ENCODE measurements around the gene APOC3. TPM values are rescaled to one million over a fixed set of nuclear protein-coding genes. Genes with fewer than 3 reads are reported as not detected.

Gene APOC3
- total and polyA plus RNA-seq, 9 of the 15 experiments (the other 6 are each of a cell fraction or from before 2014, with no cell fraction given) = 1.1 TPM; not detected in 8

GRCh38 chr11:116851626-116852025 lies 21.9 kb downstream of the APOC3 start:
- Histone ChIP-seq H3K27me3 (ENCODE audit: control insufficient read depth in 2 of 2, insufficient read depth in 2 of 2, low read length in 2 of 2) (no peaks in the 10 kb centered on the region), H3K79me2 (ENCODE audit: control insufficient read depth, insufficient read depth, low read length) (no peaks in the 10 kb centered on the region), H3K4me1 (replicated peaks in 1 of 2; ENCODE audit: control insufficient read depth in 2 of 2, insufficient read depth in 2 of 2, low read length in 2 of 2) (peaks cover 0 to 14% of the 10 kb centered on the region in 2 experiments; a peak in 3 of 5 replicates), H4K20me1 (replicated peaks; ENCODE audit: control insufficient read depth, insufficient read depth, low read length) (no peaks in the 10 kb centered on the region), H3K9me1 (ENCODE audit: control insufficient read depth, insufficient read depth, low read length) (no peaks in the 10 kb centered on the region), H3K4me3 (no peak overlapping the region), H3K9ac (ENCODE audit: insufficient read depth in 1 of 2, low read depth in 2 of 2, low read length in 2 of 2) (no peak overlapping the region), H3K36me3 (ENCODE audit: control insufficient read depth, insufficient read depth, low read length) (peaks cover 42% of the 10 kb centered on the region; the same call in 2 of the 3 replicates), H3K27ac (ENCODE audit: extremely low read depth, low read depth, low read length) (no peak overlapping the region), H3K4me2 (ENCODE audit: insufficient read depth, low read length) (no peak overlapping the region), H2AFZ (ENCODE audit: low read depth, low read length) (no peak overlapping the region), H3K9me3 (replicated peaks; ENCODE audit: control insufficient read depth, insufficient read depth, low read depth, low read length) (no peaks in the 10 kb centered on the region)
- ChIA-PET POLR2A (interaction anchor here (0.7 to 1.3 kb wide), 4 partner anchors 9 to 247 kb away, joined by 3 to 4 read pairs (median 3); partner anchors contain the start of gene SIK3), CTCF (ENCODE audit: low intra/inter-chr PET ratio) (no interaction called here)
- DNase-seq (ENCODE audit: extremely low read depth in 1 of 4, low spot score in 3 of 4) = no peak
- ATAC-seq = no peak
- FAIRE-seq = no peak
- in situ Hi-C loops (cut with MboI) = no loop called here
- 93% methylated on average over 7 of the region's 7 CpGs for WGBS (ENCODE audit: insufficient coverage, low coverage, missing lambda C conversion rate)
- BruUV-seq (replicated peaks) = no TSS peak
- intact Hi-C loops (cut with micrococcal nuclease) = no loop called here
- TF ChIP-seq HES1 (IDR thresholded peaks at IDR 0.05; ENCODE audit: low read depth) = no peak
- no peak for TF ChIP-seq RBM25 (IDR thresholded peaks at IDR 0.05; ENCODE audit: low read depth, low read length, severe bottlenecking)
- no peak for TF ChIP-seq CHCHD3 (CRISPR knock-in tag; IDR thresholded peaks at IDR 0.05)
- no peak for TF ChIP-seq ETV5 (CRISPR knock-in tag; IDR thresholded peaks at IDR 0.05; ENCODE audit: low read depth)
- no peak for TF ChIP-seq RFX5 (IDR thresholded peaks at IDR 0.05; ENCODE audit: low read depth, low read length)
- no peak for TF ChIP-seq REST (IDR thresholded peaks at IDR 0.05; ENCODE audit: borderline replicate concordance)
- TF ChIP-seq REST (CRISPR knock-in tag; IDR thresholded peaks at IDR 0.05; ENCODE audit: low read depth) = no peak
- TF ChIP-seq SREBF2 (CRISPR knock-in tag; IDR thresholded peaks at IDR 0.05) = no peak
- no peak for TF ChIP-seq ZNF253 (CRISPR knock-in tag; conservative IDR thresholded peaks at IDR 0.05)
- TF ChIP-seq ZBTB7A (IDR thresholded peaks at IDR 0.05; ENCODE audit: borderline replicate concordance, control insufficient read depth, low read depth, low read length) = no peak
- TF ChIP-seq NBN (IDR thresholded peaks at IDR 0.05; ENCODE audit: low read depth) = no peak
- no peak for TF ChIP-seq RBM39 (optimal IDR thresholded peaks at IDR 0.05; ENCODE audit: low read depth, low read length)
- no peak for TF ChIP-seq CBFA2T2 (conservative IDR thresholded peaks at IDR 0.05)
- no peak for TF ChIP-seq E2F1 (CRISPR knock-in tag; IDR thresholded peaks at IDR 0.05)
- no peak for TF ChIP-seq CSDE1 (IDR thresholded peaks at IDR 0.05)

Measured in K562 (cell line).